ENCODE data around the gene LTA.
A peak's percentile ranks its signal among the peaks of the same experiment; 100 is the strongest.

Gene LTA

DNA sequence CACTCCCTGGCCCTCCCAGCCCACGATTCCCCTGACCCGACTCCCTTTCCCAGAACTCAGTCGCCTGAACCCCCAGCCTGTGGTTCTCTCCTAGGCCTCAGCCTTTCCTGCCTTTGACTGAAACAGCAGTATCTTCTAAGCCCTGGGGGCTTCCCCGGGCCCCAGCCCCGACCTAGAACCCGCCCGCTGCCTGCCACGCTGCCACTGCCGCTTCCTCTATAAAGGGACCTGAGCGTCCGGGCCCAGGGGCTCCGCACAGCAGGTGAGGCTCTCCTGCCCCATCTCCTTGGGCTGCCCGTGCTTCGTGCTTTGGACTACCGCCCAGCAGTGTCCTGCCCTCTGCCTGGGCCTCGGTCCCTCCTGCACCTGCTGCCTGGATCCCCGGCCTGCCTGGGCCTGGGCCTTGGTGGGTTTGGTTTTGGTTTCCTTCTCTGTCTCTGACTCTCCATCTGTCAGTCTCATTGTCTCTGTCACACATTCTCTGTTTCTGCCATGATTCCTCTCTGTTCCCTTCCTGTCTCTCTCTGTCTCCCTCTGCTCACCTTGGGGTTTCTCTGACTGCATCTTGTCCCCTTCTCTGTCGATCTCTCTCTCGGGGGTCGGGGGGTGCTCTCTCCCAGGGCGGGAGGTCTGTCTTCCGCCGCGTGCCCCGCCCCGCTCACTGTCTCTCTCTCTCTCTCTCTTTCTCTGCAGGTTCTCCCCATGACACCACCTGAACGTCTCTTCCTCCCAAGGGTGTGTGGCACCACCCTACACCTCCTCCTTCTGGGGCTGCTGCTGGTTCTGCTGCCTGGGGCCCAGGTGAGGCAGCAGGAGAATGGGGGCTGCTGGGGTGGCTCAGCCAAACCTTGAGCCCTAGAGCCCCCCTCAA lies at the start of gene LTA:
LTA (plus strand) TSS at position 249 of the 871 bp plus-strand sequence; CDS start at position 703, 454 bp downstream.
- no peak for DNase-seq

GRCh38 chr6:31525553-31525931 lies 46.5 kb upstream of the LTA start:
- no peak for DNase-seq

DNA sequence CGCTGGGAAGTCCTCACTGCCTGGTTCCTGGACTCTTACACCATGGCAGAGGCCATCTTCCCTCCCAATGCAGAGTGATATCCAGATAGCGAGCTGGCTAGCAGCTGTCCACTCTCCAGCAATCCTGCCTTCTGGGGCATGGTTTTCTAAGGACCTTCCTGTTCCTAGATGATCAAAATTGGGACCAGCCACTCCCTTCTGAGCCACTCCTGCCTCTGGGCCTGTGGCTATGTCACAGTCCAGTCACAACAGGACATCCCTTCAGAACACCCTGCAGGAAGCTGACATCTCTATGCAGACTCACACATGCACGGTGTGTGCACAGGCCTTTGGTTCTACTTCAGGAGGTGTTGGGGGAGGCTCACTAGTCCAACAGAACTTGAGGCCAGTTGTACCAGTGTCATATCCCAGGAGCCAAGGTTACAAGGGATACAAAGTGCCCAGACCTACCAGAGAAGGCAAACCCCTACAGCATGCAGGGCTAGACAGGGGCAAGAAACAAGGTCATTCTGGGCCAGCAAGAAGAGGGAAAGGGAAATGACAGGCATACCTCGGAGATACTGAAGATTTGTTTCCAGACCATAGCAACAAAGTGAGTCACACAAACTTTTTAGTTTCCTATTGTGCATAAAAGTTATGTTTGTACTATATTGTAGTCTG lies 46.0 kb upstream of the LTA start:
- DNase-seq = no peak

GRCh38 chr6:31528307-31528777 lies 43.7 kb upstream of the LTA start:
- no peak for DNase-seq

DNA sequence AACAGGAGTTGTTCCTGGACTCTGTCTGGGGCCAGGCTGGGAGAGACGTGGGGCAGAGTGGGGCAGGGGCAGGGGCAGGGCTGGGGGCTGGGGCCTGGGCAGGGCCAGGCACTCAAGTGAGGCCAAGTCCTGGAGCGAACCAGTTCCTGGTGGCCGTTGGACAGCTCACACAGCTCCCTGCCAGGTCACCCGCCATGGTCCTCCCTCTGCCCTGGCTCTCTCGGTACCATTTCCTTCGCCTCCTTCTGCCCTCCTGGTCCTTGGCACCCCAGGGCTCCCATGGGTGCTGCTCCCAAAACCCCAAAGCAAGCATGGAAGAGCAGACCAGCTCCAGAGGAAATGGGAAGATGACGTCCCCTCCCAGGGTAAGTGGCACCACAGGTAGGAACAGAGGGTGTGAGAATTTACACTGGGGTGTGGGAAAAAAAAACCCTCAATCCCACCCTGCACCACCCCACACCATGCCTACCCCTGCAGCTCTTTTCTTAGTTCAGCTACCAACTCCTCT lies 43.2 kb upstream of the LTA start, which contains the start of gene MCCD1:
MCCD1 (plus strand) TSS at position 142 of the 508 bp plus-strand sequence; CDS start at position 195, 53 bp downstream.
- DNase-seq = no peak

GRCh38 chr6:31529329-31530150 lies 42.5 kb upstream of the LTA start:
- no peak for DNase-seq

DNA sequence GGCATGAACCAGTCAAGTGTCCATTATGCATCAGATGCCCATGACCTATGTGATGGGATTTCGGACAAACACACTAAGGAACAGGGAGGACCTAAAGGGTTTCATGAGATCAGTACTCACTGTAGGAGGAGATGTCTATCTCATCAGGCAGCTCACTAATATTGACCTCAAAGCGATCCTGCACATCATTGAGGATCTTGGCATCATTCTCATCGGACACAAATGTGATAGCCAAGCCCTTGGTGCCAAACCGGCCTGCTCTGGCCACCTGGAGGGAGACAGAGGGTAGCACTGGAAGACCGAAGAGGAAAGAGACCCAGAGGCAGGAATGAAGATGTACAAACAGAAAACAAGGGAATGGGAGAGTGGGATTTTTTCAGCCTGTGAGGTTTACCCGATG lies 41.4 kb upstream of the LTA start:
- DNase-seq = no peak

DNA sequence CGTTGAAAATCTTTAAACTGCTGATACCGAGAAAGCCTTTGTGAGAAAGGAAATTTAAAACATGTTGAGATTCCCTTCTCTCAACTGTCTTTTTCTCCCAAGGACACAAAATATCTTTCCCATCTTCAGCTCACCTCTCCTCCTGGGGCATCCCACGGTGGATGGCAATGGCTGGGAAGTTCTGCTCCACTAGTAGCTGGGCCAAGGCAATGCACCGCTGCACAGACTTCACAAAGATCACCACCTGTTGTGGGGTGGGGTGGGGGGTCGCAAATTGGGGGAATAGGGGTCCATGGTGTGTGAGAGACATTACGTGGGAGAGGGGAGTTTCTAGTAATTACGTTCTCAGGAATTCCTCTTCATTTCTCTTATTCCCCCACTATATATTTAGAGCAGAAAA lies 40.9 kb upstream of the LTA start:
- no peak for DNase-seq

DNA sequence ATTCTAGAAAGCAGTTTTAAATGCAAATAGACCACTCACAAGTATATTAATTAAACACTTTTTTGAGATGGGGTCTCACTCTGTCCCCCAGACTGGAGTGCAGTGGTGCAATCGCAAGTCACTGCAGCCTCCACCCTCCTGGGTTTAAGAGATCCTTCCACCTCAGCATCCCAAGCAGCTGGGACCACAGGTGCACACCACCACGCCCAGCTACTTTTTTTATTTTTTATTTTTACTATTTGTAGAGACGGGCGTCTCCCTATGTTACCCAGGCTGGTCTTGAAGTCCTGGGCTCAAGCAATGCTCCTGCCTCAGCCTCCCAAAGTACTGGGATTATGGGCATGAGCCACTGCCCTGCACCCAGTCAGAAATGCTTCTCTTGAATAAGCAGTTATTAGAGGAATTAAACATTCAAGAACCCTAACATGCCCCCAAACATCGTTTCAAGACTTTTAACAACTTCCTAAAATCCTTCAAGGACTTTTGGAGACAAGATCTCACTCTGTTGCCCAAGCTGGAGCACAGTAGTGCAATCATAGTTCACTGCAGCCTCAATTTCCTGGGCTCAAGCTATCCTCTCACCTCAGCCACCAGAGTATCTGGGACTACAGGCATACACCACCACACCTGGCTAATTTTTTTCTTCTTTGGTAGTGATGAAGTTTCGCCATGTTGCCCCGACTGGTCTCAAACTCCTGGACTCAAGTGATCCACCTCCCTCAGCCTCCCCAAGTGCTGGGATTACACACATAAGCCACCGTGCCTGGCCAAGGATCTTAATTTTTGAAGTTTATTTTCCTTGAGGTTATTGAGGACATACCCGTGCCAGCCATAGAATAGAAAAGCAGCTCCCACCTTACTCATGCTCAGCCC lies 40.1 kb upstream of the LTA start:
- DNase-seq = no peak

- DNase-seq = no peak
These were observed 39.2 kb upstream of the LTA start for GRCh38 chr6:31532644-31533454.

GRCh38 chr6:31533455-31533841 lies 38.6 kb upstream of the LTA start:
- no peak for DNase-seq

DNA sequence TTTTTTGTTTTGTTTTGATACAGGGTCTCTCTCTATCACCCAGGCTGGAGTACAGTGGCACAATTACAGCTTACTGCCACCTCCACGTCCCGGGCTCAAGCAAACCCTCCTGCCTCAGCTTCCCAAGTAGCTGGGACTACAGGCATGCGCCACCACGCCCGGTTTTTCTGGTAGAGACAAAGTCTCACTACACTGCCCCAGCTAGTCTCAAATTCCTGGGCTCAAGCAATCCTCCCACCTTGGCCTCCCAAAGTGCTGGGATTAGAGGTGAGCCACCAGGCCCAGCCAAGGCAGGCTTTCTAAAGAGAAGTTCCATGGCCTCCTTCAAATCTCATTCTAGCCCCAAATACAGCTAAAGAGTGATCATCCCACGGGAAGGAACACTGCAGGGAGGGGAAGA lies 38.1 kb upstream of the LTA start:
- DNase-seq = no peak

GRCh38 chr6:31534521-31535040 lies 37.5 kb upstream of the LTA start:
- no peak for DNase-seq

DNA sequence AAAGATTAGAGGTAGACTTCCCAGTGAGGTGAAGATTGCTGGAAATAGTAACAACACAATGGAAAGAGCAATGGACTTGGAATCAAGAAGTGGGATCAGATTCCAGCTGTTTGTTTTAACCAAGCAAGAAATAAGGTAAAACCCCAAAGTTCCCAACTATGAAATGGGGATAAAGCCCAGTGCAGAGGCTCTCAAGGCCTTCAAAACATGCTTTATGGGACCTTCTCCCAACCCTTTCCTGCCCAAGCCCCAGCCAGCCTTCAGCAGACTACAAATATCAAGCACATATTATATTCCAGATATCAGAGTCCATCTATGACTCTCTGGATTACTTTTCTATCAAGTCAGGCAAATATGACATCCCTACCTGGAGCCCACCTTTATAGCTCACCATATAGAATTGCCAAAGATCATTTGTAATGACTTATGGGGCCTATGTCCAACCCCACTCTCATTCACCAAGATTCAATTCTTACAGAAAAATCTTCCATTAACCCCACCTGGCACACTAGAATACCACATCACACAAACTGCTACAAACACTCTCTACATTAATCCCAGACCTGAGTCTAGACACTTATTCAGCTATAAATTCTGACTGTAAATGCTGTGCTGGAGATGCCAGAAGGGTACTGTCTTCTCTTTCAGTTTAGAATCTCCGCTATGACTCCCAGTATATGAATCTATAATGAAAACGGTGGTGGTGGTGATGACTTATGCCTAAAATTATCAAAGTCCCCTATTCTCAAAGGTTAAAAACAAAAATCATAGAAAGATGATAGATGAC lies 36.4 kb upstream of the LTA start:
- DNase-seq = no peak

GRCh38 chr6:31538805-31539400 lies 33.2 kb upstream of the LTA start:
- no peak for DNase-seq

- no peak for DNase-seq
These were observed 31.4 kb upstream of the LTA start for GRCh38 chr6:31540640-31541039.

DNA sequence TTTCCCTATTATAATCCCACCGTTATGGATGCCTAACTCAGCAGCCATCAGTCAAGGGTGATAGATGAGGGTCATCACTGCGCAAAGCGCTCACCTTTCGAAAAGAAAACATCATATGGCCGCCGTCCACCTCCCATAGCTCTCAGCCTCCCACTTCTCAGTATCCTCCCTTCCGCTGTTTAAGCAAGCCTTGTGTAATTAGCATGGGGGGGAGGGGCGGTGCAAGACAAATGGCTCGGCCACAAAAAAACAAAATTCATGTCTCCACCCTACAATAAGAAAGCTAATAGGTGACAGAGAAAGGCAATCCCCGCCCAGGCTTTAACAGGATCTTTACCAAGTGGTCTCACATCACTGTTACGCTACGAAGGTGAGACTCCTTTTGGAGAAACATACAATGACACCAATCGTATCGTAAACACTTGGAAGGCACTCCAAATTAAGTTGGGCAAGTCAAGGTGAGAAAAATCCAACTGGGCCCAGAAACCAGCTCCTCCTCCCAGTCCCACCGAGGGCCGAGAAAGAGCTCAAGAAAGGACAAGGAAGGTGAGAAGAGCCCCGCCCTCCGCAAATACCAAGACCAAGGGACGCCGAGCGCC lies 30.9 kb upstream of the LTA start:
- DNase-seq = peak; percentile 57

DNA sequence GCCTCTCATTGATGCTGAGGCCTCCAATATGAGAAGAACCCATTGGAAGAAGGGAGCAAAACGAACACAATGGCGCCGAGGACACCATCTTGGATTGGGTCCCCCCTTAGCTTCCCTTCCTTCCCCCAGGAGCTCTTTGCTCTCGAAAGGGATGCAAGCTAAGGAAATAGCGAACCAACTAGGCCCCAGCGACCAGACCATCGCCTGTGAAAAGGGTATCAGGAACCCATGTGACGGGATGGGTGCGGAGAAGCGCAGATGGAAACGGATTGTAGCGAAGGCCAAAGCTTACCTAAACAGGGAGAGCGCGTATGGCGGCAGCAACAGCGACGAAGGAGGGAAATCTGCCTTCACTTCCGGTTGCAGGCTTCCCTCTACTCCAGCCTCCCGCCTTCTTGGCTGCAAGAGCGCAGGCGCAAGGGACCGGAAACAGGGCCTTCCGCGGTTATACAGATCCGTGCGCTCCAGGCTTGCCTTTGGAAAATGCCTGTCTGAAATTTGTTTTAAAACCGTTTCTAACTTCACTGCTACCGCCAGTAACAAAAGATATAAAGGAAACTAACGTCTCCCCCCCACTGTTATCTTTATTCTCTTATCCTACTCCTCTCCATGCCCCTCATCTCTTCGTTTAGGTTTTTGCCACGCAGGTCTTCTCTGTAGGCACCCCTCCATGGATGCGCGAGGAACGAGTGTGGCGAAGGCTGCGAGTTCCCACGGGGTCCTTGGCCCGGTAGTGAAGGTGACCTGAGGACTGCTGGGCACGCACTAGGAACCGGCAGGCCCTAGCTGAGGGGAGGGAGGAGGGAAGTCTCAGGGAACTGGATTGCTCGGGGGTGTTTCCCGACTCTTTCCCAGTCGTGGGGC lies 30.2 kb upstream of the LTA start, which contains the start of gene DDX39B:
DDX39B (minus strand) TSS at position 346 of the 864 bp plus-strand sequence. CDS start 1,471 bp downstream, outside the sequence.
- peak; percentile 99 for DNase-seq

All from KG1 (cell line).